Peyer's patch (tissue), 4 donors: ENCODE results near the gene GNPTG. TPM values are rescaled to one million over a fixed set of nuclear protein-coding genes. Genes with fewer than 3 reads are reported as not detected.
A peak's percentile ranks its signal among the peaks of the same experiment; 100 is the strongest.

Experiments used
- DNase-seq, 3 donors: peaks; one replicate each; pipeline ENCODE4 v3.0.0-alpha.2; 2017 to 2019
- H3K27ac ChIP-seq, 4 donors: fragments of 200-600 bp; sonication (generic); one replicate each; pipeline ENCODE4 v1.5.1; 2016 to 2019
- H3K27me3 ChIP-seq, 2 donors: fragments of 200-600 bp; sonication (generic); one replicate each; pipeline ENCODE4 v1.5.1; 2019
- H3K36me3 ChIP-seq, 3 donors: fragments of 200-600 bp; sonication (generic); one replicate each; pipeline ENCODE4 v1.5.1; 2016 to 2019
- H3K4me1 ChIP-seq, 4 donors: fragments of 200-600 bp; sonication (generic); one replicate each; pipeline ENCODE4 v1.5.1; 2016 to 2019
- H3K4me3 ChIP-seq, 4 donors: fragments of 200-600 bp; sonication (generic); 1 replicate in 3 of 4; 2 replicates in 1 of 4; pipeline ENCODE4 v1.5.1; 2016 to 2019; ENCODE audit warnings: mild to moderate bottlenecking in 1 of 4
- H3K9me3 ChIP-seq, 4 donors: fragments of 200-600 bp; sonication (generic); one replicate each; pipeline ENCODE4 v1.5.1; 2016 to 2019; ENCODE audit warnings: mild to moderate bottlenecking in 1 of 4
- POLR2A ChIP-seq, 2 donors: fragments of 450-650 bp; IDR thresholded peaks; one replicate each; pipeline ENCODE4 v1.5.1; 2017; ENCODE audit warnings: antibody characterized with exemption in 2 of 2, mild to moderate bottlenecking in 2 of 2, moderate library complexity in 2 of 2
- total RNA-seq, 4 donors: library from RNA; depleted of rRNA; stranded (reverse); fragments of >200 nt; gene quantifications; one replicate each; pipeline ENCODE4 v1.1.0, GENCODE V29; 2016
- TF ChIP-seq, protein P1 (sequence below), 6 experiments: fragments of 450-650 bp in 4 of 6; fragments of 200-600 bp in 2 of 6; sonication (generic) in 1 of 6; IDR thresholded peaks; one replicate each; pipeline ENCODE4 v1.5.1; 2017 to 2019; ENCODE audit warnings: antibody characterized with exemption in 6 of 6, mild to moderate bottlenecking in 3 of 6, moderate library complexity in 1 of 6

GNPTG gene
- total RNA-seq, 4 donors from 2014 or later: 51.1 to 83.3 (median 65.0) TPM

GRCh38 chr16:1374418-1375297 is 22.9 kb downstream of the GNPTG start:
- no peak overlapping the region for H3K27ac ChIP-seq
- no peak overlapping the region for H3K4me3 ChIP-seq
- TF ChIP-seq POLR2A (IDR thresholded peaks at IDR 0.05): no peak
- TF ChIP-seq, protein P1, sequence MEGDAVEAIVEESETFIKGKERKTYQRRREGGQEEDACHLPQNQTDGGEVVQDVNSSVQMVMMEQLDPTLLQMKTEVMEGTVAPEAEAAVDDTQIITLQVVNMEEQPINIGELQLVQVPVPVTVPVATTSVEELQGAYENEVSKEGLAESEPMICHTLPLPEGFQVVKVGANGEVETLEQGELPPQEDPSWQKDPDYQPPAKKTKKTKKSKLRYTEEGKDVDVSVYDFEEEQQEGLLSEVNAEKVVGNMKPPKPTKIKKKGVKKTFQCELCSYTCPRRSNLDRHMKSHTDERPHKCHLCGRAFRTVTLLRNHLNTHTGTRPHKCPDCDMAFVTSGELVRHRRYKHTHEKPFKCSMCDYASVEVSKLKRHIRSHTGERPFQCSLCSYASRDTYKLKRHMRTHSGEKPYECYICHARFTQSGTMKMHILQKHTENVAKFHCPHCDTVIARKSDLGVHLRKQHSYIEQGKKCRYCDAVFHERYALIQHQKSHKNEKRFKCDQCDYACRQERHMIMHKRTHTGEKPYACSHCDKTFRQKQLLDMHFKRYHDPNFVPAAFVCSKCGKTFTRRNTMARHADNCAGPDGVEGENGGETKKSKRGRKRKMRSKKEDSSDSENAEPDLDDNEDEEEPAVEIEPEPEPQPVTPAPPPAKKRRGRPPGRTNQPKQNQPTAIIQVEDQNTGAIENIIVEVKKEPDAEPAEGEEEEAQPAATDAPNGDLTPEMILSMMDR (IDR thresholded peaks at IDR 0.05): no peak
- no peaks in the 10 kb centered on the region for H3K27me3 ChIP-seq
- DNase-seq: no peak
- no peaks in the 10 kb centered on the region for H3K9me3 ChIP-seq
- H3K36me3 ChIP-seq: peaks cover 0 to 35% (median 0%) of the 10 kb centered on the region in 3 donors
- peaks cover 4 to 17% (median 10%) of the 10 kb centered on the region in 4 donors for H3K4me1 ChIP-seq

DNA sequence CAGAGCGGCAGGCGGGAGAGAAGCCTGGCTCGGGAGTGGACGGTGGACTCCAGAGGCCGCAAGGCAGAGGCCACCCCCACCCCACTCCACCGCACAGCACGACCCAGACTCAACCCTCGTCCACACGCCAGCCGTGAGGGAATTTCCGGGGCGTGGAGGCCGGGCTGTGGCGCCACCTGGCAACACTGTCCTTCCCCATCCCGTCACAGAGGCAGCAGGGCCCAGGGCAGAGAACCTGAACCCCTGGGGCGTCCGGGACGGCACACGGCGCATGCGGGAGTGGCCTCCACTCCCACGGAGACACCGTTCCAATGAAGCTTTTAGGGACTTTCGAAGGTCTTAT is 23.5 kb downstream of the GNPTG start:
- no peaks in the 10 kb centered on the region for H3K27me3 ChIP-seq

DNA sequence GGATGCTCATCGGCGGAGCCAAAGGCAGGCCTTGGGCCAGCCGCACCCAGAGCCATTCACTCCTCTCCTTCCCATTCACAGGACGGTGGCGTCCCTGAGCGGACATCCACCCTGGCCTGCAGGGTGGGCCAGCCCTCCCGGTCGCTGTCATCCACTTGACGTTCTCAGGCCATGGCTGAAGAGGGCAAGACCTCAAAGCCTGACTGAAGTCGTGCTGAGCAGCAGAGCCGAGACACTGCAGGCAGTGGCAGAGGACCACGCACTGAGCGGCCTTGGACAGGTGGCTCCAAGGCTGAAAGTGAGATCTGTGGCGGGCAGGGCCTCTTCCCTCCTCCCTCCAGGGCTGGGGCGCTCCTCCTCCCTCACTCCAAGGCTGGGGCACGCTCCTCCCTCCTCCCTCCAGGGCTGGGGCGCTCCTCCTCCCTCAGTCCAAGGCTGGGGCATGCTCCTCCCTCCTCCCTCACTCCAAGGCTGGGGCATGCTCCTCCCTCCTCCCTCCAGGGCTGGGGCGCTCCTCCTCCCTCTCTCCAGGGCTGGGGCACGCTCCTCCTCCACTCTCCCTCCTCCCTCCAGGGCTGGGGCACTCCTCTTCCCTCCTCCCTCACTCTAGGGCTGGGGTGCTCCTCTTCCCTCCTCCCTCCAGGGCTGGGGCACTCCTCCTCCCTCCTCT is 24.1 kb downstream of the GNPTG start:
- TF ChIP-seq, protein P1 (IDR thresholded peaks at IDR 0.05): no peak
- TF ChIP-seq POLR2A (IDR thresholded peaks at IDR 0.05): no peak
- peaks cover 4 to 22% (median 13%) of the 10 kb centered on the region in 4 donors for H3K4me1 ChIP-seq
- no peak overlapping the region for H3K4me3 ChIP-seq
- no peak for DNase-seq
- no peaks in the 10 kb centered on the region for H3K9me3 ChIP-seq
- H3K27ac ChIP-seq: no peak overlapping the region
- no peaks in the 10 kb centered on the region for H3K27me3 ChIP-seq
- peaks cover 0 to 31% (median 0%) of the 10 kb centered on the region in 3 donors for H3K36me3 ChIP-seq

More for the DNA sequence above, 23.5 kb downstream of the GNPTG start:
- DNase-seq: no peak
- Histone ChIP-seq H3K36me3 (peaks cover 0 to 29% (median 0%) of the 10 kb centered on the region in 3 donors), H3K9me3 (no peaks in the 10 kb centered on the region), H3K27ac (no peak overlapping the region), H3K4me1 (peaks cover 4 to 22% (median 13%) of the 10 kb centered on the region in 4 donors), H3K4me3 (no peak overlapping the region)
- TF ChIP-seq, protein P1 (IDR thresholded peaks at IDR 0.05): no peak
- TF ChIP-seq POLR2A (IDR thresholded peaks at IDR 0.05): no peak

DNA sequence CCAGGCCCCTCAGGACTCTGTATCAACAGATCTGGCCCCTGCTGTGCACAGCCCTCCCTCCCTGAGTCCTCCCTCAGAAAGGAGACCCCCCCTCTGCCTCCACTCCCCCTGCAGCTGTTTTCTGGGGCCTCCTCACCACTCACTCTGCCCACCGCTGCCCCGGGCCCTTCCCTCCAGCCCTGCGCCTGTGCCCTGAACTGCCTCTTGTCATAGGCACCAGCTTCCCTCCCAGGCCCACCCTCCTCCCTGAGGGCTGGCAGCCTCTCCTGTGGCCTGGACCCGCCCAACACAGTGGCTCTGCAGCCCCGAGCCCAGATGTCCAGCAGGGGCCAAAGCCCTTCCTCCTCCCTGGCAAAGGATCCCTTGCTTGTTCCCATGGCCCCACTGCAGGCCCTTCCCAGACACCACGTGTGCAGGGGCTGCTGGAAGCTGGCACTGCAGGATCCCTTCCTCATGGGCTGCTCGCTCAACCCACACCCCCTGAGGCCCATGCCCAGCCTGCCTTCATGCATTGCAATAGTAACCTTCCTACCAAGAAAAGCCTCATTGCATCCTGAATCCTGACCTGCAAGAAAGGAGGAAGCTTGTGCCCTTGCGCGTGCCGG is 25.8 kb downstream of the GNPTG start:
- no peak for TF ChIP-seq POLR2A (IDR thresholded peaks at IDR 0.05)
- TF ChIP-seq, protein P1 (IDR thresholded peaks at IDR 0.05): no peak
- H3K27ac ChIP-seq: no peak overlapping the region
- no peak for DNase-seq
- H3K4me3 ChIP-seq: no peak overlapping the region
- no peaks in the 10 kb centered on the region for H3K9me3 ChIP-seq
- H3K36me3 ChIP-seq: peaks cover 0 to 38% (median 0%) of the 10 kb centered on the region in 3 donors
- H3K4me1 ChIP-seq: peaks cover 4 to 22% (median 13%) of the 10 kb centered on the region in 4 donors
- no peaks in the 10 kb centered on the region for H3K27me3 ChIP-seq

DNA sequence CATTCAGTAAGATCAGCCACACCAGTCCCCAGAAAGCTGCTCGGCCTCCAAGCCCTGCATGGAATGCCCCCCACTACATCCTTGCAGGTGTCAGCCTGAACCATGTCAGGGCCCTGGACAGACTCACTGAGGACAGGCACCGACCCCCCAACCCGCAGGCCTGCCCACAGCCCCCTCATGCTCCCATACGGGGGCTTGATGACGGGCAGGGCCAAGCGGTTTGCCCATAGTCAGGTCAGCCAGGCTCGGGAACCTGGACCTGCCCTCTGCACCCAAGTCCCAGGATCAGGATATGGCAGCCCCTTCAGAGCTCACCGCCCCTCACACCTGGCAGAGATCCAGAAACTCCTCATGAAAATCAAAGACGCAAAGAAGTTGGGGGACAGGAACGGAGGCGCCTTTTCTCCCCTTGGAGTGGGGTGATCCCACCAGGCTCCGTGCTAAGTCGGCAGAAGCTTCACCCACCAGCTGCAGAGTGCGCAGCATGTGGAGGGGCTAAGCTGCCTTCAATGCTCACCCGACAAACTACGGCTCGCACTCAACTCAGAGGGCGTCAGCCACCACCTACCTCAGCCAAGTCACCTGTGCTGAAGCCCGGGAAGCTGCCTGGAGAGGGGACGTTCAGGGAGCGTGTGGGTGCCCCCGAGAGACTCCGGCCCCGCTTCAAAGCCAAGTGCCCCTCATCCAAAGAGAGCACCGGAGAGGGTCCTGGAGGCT is 26.5 kb downstream of the GNPTG start:
- Histone ChIP-seq H3K4me1 (peaks cover 4 to 22% (median 13%) of the 10 kb centered on the region in 4 donors), H3K27ac (no peak overlapping the region), H3K4me3 (peak overlapping the region in 2 of 4 donors; percentile 54 to 65), H3K9me3 (no peaks in the 10 kb centered on the region), H3K36me3 (peaks cover 0 to 40% (median 0%) of the 10 kb centered on the region in 3 donors), H3K27me3 (no peaks in the 10 kb centered on the region)
- DNase-seq: no peak
- TF ChIP-seq, protein P1 (IDR thresholded peaks at IDR 0.05): no peak
